HG02623 (cell line): ENCODE data around the gene TANC1.
A peak's percentile ranks its signal among the peaks of the same experiment; 100 is the strongest.
"Not testable (repeated sequence)": the region's sequence is repeated elsewhere in the genome, so short reads cannot be mapped to it uniquely, and the experiment has no call there.

ENCODE experiments used
- ATAC-seq: cut with Tn5 transposase; IDR thresholded peaks from one replicate; pipeline ENCODE4 v1.9.1; 2021; ENCODE audit warnings: moderate library complexity; ENCODE audit not compliant: unreplicated experiment

Gene TANC1

GRCh38 chr2:159082119-159082518 lies 113.7 kb downstream of the TANC1 start:
- ATAC-seq: no peak

DNA sequence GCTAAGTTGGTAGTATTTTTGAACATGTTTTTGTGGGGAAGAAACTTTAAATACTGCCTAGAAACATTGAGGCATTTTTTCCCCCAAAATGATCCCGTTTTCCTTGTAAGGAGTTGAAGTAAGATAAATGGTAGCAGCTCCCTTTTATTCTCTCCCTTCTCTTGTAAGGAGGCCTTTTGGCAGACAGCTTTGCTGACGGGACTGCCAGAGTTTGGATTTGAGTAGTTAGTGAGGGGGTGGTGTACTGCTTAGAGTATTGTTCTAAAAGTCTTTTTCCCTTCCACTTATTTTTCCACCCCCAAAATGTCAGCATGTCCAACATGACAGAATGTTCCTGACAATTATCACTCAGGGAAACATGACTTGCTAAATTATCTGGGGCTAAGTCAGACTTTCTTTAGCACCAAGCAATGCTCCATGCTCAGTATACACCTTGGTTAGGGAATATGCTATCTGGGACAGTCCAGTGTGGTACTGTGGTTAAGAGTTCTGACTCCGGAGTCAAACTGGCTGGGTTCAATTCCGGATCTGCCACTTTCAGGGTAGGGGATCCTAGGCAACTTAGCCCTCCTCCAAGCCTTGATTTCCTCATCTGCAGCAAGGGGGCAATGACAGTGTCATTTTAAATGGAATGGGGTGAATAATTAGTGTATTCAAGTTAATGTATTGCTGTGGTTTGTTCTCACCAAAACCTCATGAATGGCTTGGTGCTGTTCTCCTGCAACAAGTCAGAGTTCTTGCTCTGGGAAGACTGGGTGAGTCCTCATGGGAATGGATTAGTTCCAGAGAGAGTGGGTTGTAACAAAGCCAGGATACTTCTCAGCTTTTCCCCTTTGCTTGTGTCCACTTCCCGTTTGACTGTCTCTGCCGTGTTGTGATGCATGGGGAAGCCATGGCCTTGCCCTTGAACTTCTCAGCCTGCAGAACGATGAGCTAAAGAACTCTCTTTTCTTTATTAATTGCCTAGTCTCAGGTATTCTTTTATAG lies 116.2 kb downstream of the TANC1 start:
- no peak for ATAC-seq

DNA sequence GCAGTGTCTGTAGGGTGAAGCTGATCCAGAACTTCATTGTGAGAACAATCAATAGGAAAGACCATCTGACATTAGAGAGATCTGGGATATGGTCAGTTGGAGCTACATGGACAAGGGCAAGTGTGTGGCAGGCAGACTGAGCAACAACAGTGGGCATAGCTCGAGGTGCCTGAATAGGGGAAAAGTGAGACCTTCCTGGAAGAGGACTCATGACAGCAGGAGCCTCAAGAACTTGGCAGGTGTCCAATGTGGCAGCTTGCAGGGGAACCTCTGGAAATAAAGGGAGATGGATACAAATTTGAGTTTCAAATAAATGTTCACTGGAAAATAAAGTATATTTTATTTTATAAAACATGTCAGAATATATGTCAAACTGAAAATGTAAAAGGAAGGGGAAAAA lies 117.9 kb downstream of the TANC1 start:
- ATAC-seq: no peak

DNA sequence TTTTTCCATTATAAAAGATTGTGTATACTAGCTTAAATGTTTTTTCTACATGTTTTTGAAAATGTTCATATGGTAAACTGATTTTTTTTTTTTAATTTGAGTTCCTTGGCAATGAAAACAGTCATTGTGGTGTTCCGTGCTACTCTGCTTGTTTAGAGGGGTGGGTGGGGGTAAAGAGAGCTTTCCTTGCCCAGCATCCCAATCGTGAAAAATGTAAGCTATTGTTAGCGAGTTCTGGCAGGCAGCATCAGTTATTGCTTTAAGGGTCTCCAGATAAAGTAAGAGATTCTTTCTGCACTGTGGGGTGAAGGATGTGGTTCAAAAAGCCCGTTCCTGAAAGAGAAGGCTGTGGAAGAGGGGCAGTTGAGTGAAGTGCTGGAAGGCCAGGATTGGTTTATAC lies 118.4 kb downstream of the TANC1 start:
- ATAC-seq: no peak

DNA sequence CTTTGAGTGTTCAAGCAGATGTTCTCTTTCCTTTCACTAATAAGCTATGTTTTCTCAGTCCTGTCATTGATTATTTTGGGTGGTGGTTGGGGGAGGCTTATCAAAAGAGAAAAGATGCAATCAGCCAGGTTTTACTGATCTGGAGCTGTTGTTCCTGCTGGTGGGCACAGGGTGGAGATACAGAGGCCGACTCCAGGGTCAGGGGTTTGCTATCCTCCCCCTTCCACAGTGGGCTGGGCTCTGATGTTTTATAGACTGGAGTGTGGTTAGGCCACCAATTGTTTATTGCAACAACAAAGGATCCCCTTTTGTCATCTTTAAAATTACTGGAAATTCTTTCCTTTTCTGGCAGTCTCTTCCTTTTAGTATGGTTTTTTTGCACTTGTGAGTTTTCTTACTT lies 120.5 kb downstream of the TANC1 start:
- no peak for ATAC-seq

DNA sequence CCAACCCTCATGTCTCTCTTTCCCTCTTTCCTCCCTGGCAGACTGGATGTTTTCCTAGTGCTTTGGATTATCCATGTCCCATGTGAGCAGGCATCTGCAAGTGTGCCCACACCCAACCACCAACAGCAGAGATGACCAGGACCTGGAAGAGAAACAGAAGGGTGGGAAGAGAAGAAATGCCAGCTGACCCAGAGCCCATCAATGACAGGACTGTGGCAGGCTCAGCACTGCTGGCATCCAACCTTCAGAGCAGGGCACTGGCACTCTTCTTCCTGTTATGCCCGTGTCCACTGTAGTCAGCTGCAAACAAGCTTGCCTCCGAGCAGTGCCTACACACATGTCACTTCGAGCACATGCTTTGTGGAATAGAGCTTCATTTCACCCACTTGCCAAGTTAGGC lies 121.1 kb downstream of the TANC1 start:
- ATAC-seq: no peak

GRCh38 chr2:159090514-159091201 lies 122.2 kb downstream of the TANC1 start:
- ATAC-seq: peak; percentile 75

GRCh38 chr2:159091381-159091780 lies 122.9 kb downstream of the TANC1 start:
- no peak for ATAC-seq

DNA sequence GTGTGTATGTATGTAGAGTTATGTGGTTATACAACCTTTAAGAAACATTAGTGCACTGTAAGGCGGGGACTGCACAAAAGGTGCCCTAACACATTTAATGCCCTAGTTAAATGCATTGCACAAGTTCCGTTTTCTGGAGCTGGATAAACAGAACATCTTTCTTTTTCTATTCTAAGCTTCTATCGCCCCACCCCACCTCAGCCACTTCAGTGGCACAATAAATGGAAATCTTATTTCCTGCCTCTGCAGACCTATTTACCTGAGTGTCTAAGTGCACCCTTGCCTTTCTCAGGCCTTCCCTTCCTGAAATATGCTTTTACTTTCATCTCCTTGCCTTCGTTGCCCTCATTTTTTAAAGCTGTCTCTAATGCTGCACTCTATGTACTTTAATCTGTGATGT lies 123.5 kb downstream of the TANC1 start:
- no peak for ATAC-seq

DNA sequence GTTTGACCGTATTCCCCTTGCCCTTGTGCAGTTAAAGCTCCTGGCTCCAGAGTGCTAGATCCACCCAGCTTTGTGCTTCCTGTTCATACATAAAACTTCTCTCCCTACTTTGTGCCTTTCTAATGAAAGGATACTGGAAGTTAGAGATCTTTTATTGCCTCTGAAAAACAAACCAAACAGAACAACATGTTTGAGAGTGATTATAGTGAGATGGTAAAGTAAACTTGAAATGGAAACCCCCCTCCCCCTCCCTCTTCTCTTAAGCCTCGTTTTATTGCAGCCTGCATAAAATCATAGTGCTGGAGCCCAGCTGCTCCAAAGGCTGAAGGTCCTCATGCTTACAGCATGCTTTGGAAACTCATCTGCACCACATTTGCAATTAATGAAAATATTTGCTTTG lies 125.1 kb downstream of the TANC1 start:
- ATAC-seq: no peak

DNA sequence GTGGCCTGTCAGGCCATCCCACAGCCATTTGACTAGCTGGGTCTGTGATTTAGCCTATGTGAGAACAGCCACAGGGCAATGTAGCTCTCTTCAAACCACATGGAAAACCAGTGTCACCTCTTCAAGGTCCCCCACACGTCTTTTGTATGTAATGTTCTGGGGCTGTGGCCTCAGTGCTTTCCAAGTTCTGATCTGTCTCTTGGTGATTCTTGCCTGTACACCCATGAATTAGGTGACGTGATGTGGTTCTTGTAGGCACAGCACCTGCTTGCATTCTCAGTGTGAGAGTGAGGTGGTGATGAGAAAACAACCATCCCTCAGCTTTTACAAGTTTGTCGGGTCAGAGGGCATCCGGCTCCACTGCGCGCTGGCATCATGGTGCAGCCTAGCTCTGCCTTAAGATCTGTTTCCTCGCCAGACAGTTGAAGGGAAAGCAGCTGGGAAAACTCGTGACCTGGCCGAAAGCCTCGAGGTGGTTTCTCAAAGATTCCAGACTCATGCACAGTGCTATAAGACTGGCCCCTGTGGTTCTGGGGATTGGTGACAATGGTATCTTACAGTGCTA lies 125.8 kb downstream of the TANC1 start:
- ATAC-seq: no peak

DNA sequence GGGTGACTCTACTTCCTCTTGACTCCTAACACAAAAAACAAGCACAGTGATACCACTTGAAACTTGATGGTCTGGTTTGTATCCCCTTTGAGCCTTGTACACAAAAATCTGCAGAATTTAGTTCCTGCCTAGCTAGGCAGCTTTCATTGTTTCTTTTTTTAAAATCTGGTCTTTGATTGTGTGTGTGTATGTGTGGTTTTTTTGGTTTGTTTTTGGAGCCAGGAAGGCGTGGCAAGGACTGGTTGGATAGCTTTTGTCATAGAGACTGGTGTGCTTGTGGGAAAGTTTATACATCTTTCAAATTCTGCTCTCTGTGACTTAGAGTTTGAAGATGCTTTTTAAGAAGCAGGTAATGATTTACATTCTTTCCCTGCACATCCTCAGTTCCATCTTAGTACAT lies 127.4 kb downstream of the TANC1 start:
- ATAC-seq: no peak

DNA sequence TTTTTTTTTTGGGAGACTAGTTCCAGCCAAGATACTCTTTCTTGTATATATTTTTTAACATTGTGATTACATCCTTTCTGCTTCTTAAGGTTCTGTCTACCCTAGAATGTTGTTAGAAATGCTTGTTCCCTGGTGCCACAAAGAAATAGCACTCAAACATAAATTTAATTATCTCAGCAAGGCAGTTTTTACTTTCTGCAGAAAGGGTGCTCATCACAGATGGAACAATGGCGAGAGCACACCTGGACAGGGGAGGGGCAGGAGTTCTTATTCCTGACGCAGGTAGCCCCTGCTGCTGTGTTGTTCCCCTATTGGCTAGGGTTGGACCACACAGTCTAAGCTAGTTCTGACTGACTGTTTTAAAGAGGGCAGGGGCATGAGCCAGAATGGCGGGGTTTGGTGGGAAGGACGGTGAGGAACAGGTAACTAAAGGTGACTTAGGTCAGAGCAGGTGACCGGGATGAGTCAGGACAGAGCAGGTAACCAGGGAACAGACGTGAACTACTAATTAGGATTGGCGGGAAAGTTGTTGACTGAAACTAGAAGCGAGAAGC lies 127.9 kb downstream of the TANC1 start:
- ATAC-seq: not testable (repeated sequence)

GRCh38 chr2:159096901-159097300 lies 128.5 kb downstream of the TANC1 start:
- no peak for ATAC-seq

DNA sequence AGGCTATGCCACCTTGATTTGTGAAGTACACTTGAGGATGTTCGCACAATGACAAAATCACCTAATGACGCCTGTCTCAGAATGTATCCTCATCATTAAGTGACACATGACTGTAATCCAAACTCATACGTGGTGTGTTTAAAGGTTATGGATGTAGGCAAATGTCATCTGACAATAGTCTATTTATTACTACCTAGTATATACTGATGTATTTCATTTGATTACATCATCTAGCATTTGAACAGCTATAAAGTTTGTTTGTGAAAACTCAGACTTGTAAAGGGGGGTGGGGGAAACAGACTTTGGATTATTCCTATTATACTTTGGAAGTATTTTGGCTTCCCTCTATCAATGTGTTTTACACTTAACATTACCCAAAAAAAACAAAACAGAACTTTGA lies 129.9 kb downstream of the TANC1 start:
- no peak for ATAC-seq

GRCh38 chr2:159098921-159099411 lies 130.5 kb downstream of the TANC1 start:
- no peak for ATAC-seq

- ATAC-seq: no peak
Observed at GRCh38 chr2:159101755-159102489, 133.5 kb downstream of the TANC1 start.

- no peak for ATAC-seq
Observed at GRCh38 chr2:159103411-159103810, 135.0 kb downstream of the TANC1 start.

DNA sequence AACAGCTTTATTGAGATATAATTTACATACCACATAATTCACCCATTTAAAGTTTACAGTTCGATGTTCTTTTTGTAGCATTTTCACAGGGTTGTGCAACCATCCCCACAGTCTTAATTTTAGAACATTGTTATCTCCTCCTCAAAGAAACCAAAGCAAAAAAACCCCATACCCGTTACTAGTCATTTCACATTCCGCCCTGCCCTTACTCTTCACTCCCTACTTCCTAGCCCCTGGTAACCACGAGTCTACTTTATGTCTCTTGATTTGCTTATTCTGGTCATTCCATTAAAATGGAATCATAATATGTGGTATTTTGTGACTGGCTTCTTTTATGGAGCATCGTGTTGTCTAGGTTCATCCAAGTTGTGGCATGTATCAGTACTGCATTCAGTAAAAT lies 137.7 kb downstream of the TANC1 start:
- no peak for ATAC-seq

DNA sequence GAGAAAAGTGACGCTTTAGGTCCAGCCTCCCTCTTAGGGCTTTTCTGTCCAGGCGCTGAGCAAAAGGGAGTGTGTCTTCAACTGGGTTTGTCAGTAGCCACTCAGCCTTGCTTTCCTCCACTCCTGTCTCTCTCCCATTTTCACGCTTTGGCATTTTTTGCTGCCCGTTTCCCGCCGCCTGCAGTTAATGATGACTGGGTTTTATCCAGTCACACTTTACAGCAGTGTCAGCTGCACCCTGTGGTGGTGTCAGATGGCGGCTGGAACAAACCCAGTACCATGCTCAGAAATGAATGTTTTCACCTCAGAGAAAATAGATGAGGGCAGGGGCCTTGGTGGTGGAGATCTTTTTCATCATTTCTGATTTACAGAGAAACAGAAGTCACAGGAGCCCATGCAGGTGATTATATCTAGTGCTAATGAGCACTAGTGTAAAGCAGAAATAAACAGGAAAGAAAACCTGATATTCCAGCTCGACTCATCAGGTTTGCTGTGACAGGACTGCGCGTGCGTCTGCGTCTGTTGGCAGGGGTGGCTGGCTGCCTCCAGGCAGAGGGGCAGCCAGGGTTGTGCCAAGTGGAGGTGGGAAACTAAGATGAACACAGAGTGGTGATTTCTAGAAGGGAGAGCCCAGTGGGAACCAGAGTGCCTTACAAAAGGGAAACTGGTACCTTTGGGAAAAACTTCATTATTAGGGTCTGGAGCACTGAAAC lies 139.9 kb downstream of the TANC1 start:
- no peak for ATAC-seq
